ENCODE data around the gene PMIS2.
A peak's percentile ranks its signal among the peaks of the same experiment; 100 is the strongest.

PMIS2 gene

DNA sequence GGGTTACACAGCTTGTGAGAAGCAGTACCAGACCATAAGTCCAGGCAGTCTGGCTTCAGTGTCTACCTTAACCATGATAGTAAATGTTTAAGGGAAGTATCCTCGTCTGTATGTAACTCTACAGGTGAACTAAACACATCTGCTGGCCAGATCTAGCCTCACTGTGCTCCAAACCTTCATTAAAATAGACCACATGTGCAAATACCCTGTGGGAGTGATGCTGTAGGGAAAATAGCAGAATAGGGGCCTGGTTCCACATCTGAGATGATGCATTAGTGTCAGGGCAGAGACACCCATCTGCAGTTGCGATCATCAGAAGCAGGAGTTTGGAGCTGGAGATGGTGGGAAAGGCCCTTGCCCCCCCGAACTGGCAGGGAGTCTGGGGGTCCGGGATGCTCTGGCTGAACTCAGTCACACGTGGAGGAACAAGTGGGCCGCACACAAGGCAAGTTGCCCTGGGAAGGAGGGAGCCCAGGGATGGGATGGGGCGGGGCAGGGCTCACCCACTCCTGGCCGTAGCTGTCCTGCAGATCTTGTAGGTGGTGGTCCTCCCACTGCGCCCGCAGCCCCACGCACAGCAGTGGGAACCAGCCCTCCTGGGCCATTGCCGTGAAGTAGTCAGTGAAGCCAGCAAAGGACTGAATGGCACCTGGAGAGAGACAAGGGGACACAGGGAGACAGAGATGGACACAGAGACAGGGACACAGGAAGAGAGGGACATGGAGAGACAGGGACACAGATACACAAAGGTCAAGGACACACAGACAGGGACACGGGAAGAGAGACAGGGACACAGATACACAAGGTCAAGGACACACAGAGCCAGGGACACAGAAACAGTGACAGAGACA is 33.2 kb upstream of the PMIS2 start (continued):
- no peak for TF ChIP-seq ZNF670 (tag by site-specific recombination; IDR thresholded peaks at IDR 0.05; ENCODE audit: low read depth)
- TF ChIP-seq ZNF473 (tag by site-specific recombination; IDR thresholded peaks at IDR 0.05) = peak; percentile 82; the same call in 1 of the 2 replicates
- TF ChIP-seq ZNF624 (tag by site-specific recombination; IDR thresholded peaks at IDR 0.05) = no peak
- TF ChIP-seq, protein P1, sequence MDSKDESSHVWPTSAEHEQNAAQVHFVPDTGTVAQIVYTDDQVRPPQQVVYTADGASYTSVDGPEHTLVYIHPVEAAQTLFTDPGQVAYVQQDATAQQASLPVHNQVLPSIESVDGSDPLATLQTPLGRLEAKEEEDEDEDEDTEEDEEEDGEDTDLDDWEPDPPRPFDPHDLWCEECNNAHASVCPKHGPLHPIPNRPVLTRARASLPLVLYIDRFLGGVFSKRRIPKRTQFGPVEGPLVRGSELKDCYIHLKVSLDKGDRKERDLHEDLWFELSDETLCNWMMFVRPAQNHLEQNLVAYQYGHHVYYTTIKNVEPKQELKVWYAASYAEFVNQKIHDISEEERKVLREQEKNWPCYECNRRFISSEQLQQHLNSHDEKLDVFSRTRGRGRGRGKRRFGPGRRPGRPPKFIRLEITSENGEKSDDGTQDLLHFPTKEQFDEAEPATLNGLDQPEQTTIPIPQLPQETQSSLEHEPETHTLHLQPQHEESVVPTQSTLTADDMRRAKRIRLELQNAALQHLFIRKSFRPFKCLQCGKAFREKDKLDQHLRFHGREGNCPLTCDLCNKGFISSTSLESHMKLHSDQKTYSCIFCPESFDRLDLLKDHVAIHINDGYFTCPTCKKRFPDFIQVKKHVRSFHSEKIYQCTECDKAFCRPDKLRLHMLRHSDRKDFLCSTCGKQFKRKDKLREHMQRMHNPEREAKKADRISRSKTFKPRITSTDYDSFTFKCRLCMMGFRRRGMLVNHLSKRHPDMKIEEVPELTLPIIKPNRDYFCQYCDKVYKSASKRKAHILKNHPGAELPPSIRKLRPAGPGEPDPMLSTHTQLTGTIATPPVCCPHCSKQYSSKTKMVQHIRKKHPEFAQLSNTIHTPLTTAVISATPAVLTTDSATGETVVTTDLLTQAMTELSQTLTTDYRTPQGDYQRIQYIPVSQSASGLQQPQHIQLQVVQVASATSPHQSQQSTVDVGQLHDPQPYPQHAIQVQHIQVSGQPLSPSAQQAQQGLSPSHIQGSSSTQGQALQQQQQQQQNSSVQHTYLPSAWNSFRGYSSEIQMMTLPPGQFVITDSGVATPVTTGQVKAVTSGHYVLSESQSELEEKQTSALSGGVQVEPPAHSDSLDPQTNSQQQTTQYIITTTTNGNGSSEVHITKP (tag by site-specific recombination; IDR thresholded peaks at IDR 0.05) = no peak
- no peak for TF ChIP-seq ZFP69B (tag by site-specific recombination; IDR thresholded peaks at IDR 0.05)
- no peak for TF ChIP-seq ZNF157 (tag by site-specific recombination; IDR thresholded peaks at IDR 0.05)
- no peak for TF ChIP-seq ZNF155 (tag by site-specific recombination; IDR thresholded peaks at IDR 0.05)
- TF ChIP-seq OSR2 (tag by site-specific recombination; IDR thresholded peaks at IDR 0.05) = no peak
- TF ChIP-seq ZNF202 (tag by site-specific recombination; IDR thresholded peaks at IDR 0.05; ENCODE audit: borderline replicate concordance) = no peak
- peak; percentile 50; the same call in 1 of the 2 replicates for TF ChIP-seq ZNF521 (tag by site-specific recombination; IDR thresholded peaks at IDR 0.05)
- TF ChIP-seq, protein P2, sequence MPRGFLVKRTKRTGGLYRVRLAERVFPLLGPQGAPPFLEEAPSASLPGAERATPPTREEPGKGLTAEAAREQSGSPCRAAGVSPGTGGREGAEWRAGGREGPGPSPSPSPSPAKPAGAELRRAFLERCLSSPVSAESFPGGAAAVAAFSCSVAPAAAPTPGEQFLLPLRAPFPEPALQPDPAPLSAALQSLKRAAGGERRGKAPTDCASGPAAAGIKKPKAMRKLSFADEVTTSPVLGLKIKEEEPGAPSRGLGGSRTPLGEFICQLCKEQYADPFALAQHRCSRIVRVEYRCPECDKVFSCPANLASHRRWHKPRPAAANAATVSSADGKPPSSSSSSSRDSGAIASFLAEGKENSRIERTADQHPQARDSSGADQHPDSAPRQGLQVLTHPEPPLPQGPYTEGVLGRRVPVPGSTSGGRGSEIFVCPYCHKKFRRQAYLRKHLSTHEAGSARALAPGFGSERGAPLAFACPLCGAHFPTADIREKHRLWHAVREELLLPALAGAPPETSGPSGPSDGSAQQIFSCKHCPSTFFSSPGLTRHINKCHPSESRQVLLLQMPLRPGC (tag by site-specific recombination; IDR thresholded peaks at IDR 0.05) = no peak
- no peak for TF ChIP-seq MZF1 (tag by site-specific recombination; IDR thresholded peaks at IDR 0.05; ENCODE audit: borderline replicate concordance)
- TF ChIP-seq REPIN1 (tag by site-specific recombination; IDR thresholded peaks at IDR 0.05; ENCODE audit: low read depth) = no peak
- TF ChIP-seq SP7 (tag by site-specific recombination; IDR thresholded peaks at IDR 0.05) = no peak
- peak; percentile 54; the same call in 1 of the 2 replicates for TF ChIP-seq ZNF175 (tag by site-specific recombination; IDR thresholded peaks at IDR 0.05)
- TF ChIP-seq ZNF140 (tag by site-specific recombination; IDR thresholded peaks at IDR 0.05) = no peak
- TF ChIP-seq ZNF266 (tag by site-specific recombination; IDR thresholded peaks at IDR 0.05; ENCODE audit: low read depth) = no peak
- peak; percentile 66 for TF ChIP-seq ZFHX2 (tag by site-specific recombination; conservative IDR thresholded peaks at IDR 0.05)
- TF ChIP-seq ZNF112 (tag by site-specific recombination; IDR thresholded peaks at IDR 0.05) = no peak
- TF ChIP-seq, protein P3, sequence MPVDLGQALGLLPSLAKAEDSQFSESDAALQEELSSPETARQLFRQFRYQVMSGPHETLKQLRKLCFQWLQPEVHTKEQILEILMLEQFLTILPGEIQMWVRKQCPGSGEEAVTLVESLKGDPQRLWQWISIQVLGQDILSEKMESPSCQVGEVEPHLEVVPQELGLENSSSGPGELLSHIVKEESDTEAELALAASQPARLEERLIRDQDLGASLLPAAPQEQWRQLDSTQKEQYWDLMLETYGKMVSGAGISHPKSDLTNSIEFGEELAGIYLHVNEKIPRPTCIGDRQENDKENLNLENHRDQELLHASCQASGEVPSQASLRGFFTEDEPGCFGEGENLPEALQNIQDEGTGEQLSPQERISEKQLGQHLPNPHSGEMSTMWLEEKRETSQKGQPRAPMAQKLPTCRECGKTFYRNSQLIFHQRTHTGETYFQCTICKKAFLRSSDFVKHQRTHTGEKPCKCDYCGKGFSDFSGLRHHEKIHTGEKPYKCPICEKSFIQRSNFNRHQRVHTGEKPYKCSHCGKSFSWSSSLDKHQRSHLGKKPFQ (tag by site-specific recombination; IDR thresholded peaks at IDR 0.05) = no peak
- TF ChIP-seq ZNF837 (tag by site-specific recombination; IDR thresholded peaks at IDR 0.05) = no peak
- peak; percentile 98; the same call in 1 of the 2 replicates for TF ChIP-seq ZNF311 (tag by site-specific recombination; IDR thresholded peaks at IDR 0.05; ENCODE audit: borderline replicate concordance)
- TF ChIP-seq, protein P4, sequence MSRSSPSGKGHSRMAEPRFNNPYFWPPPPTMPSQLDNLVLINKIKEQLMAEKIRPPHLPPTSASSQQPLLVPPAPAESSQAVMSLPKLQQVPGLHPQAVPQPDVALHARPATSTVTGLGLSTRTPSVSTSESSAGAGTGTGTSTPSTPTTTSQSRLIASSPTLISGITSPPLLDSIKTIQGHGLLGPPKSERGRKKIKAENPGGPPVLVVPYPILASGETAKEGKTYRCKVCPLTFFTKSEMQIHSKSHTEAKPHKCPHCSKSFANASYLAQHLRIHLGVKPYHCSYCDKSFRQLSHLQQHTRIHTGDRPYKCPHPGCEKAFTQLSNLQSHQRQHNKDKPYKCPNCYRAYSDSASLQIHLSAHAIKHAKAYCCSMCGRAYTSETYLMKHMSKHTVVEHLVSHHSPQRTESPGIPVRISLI (tag by site-specific recombination; IDR thresholded peaks at IDR 0.05) = no peak
- TF ChIP-seq, protein P5, sequence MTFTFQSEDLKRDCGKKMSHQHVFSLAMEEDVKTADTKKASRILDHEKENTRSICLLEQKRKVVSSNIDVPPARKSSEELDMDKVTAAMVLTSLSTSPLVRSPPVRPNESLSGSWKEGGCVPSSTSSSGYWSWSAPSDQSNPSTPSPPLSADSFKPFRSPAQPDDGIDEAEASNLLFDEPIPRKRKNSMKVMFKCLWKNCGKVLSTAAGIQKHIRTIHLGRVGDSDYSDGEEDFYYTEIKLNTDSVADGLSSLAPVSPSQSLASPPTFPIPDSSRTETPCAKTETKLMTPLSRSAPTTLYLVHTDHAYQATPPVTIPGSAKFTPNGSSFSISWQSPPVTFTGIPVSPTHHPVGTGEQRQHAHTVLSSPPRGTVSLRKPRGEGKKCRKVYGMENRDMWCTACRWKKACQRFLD (tag by site-specific recombination; IDR thresholded peaks at IDR 0.05) = no peak
- TF ChIP-seq, protein P6, sequence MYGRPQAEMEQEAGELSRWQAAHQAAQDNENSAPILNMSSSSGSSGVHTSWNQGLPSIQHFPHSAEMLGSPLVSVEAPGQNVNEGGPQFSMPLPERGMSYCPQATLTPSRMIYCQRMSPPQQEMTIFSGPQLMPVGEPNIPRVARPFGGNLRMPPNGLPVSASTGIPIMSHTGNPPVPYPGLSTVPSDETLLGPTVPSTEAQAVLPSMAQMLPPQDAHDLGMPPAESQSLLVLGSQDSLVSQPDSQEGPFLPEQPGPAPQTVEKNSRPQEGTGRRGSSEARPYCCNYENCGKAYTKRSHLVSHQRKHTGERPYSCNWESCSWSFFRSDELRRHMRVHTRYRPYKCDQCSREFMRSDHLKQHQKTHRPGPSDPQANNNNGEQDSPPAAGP (tag by site-specific recombination; IDR thresholded peaks at IDR 0.05) = no peak
- 0 out of 2 replicates have a peak, but pooled peaks have one; percentile 57 for TF ChIP-seq SALL2 (tag by site-specific recombination; IDR thresholded peaks at IDR 0.05; ENCODE audit: borderline replicate concordance)
- no peak for TF ChIP-seq ZNF121 (tag by site-specific recombination; IDR thresholded peaks at IDR 0.05)
- TF ChIP-seq, protein P7, sequence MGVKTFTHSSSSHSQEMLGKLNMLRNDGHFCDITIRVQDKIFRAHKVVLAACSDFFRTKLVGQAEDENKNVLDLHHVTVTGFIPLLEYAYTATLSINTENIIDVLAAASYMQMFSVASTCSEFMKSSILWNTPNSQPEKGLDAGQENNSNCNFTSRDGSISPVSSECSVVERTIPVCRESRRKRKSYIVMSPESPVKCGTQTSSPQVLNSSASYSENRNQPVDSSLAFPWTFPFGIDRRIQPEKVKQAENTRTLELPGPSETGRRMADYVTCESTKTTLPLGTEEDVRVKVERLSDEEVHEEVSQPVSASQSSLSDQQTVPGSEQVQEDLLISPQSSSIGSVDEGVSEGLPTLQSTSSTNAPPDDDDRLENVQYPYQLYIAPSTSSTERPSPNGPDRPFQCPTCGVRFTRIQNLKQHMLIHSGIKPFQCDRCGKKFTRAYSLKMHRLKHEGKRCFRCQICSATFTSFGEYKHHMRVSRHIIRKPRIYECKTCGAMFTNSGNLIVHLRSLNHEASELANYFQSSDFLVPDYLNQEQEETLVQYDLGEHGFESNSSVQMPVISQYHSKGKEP (tag by site-specific recombination; IDR thresholded peaks at IDR 0.05) = no peak
